ENCODE data around the gene LMLN.
"Not testable (repeated sequence)": the region's sequence is repeated elsewhere in the genome, so short reads cannot be mapped to it uniquely, and the experiment has no call there.

LMLN gene

DNA sequence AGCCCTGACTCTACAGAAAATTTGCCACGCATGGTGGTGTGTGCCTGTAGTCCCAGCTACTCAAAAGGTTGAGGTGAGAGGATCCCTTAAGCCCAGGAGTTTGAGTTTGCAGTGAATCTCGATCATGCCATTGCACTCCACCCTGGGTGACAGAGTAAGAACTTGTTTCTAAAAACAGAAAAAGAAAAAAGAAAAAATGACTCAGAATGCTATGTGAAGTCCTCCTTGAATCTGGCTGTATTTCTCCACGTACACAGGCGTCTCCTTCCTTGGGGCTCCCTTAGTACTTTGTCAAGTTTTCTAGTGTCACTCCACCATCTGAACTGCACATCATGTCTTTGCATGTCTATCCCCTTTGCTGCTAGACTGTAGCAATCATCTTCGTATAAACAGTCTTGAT is 104.4 kb downstream of the LMLN start:
- no peaks in the 10 kb centered on the region for H3K9me3 ChIP-seq (ENCODE audit: insufficient read depth, low read depth, low read length)
- no peak overlapping the region for H3K4me3 ChIP-seq (ENCODE audit: low read length)
- no peaks in the 10 kb centered on the region for H3K4me1 ChIP-seq (ENCODE audit: insufficient read depth, low read length)
- H3K36me3 ChIP-seq (ENCODE audit: insufficient read depth, low read depth, low read length), result no peaks in the 10 kb centered on the region
- H3K27ac ChIP-seq (ENCODE audit: low read length), result no peak overlapping the region
- no peaks in the 10 kb centered on the region for H3K27me3 ChIP-seq (ENCODE audit: insufficient read depth, low read length)
- no peak overlapping the region for H3K9ac ChIP-seq (ENCODE audit: low read depth, low read length)

GRCh38 chr3:198065897-198066296 is 105.9 kb downstream of the LMLN start:
- H3K27ac ChIP-seq (ENCODE audit: low read length), result no peak overlapping the region
- no peaks in the 10 kb centered on the region for H3K9me3 ChIP-seq (ENCODE audit: insufficient read depth, low read depth, low read length)
- no peak overlapping the region for H3K9ac ChIP-seq (ENCODE audit: low read depth, low read length)
- H3K36me3 ChIP-seq (ENCODE audit: insufficient read depth, low read depth, low read length), result no peaks in the 10 kb centered on the region
- no peaks in the 10 kb centered on the region for H3K27me3 ChIP-seq (ENCODE audit: insufficient read depth, low read length)
- H3K4me3 ChIP-seq (ENCODE audit: low read length), result no peak overlapping the region
- no peaks in the 10 kb centered on the region for H3K4me1 ChIP-seq (ENCODE audit: insufficient read depth, low read length)

DNA sequence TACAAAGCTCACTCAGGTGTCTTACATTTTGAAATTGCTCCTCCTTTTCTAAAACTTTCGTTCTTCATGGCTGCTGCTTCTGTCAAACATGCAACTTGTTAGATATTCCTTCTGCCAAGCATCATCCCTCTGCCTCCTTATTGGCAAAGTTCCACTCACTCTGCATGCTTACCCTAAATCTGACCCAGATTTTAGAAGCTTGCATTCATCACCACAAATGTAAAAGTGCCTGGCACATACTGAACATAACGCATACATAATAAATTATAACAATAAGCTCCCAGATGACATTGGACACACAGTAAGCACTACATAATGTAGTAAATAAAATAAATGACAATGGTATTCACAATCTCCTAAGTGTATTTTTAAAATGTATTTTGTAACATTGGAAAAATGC is 107.4 kb downstream of the LMLN start:
- Histone ChIP-seq H3K4me1 (ENCODE audit: insufficient read depth, low read length) (peaks cover 8% of the 10 kb centered on the region), H3K27me3 (ENCODE audit: insufficient read depth, low read length) (peaks cover under 1% of the 10 kb centered on the region; the same call in 1 of the 2 replicates), H3K27ac (ENCODE audit: low read length) (no peak overlapping the region), H3K9ac (ENCODE audit: low read depth, low read length) (no peak overlapping the region), H3K36me3 (ENCODE audit: insufficient read depth, low read depth, low read length) (no peaks in the 10 kb centered on the region), H3K9me3 (ENCODE audit: insufficient read depth, low read depth, low read length) (no peaks in the 10 kb centered on the region), H3K4me3 (ENCODE audit: low read length) (no peak overlapping the region)

DNA sequence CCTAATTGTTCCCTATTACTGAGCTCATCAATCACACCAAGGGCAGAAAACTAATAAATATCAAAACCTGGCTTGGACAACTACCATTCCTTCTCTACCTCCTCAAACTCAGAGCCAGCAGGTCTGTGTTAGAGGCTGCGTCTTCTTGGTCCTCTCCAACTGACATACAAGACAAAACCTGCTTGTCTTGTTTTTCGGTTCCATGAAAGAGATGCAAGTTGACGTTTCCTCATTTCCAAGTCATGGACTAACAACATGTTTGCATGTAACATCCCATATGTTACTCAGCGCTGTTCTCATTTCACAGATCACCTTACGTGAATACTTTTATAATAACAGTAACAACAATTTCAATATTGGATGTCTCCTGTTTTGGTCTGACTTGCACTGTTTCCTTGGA is 110.9 kb downstream of the LMLN start:
- no peak overlapping the region for H3K4me3 ChIP-seq (ENCODE audit: low read length)
- H3K4me1 ChIP-seq (ENCODE audit: insufficient read depth, low read length), result peaks cover 8% of the 10 kb centered on the region
- no peaks in the 10 kb centered on the region for H3K9me3 ChIP-seq (ENCODE audit: insufficient read depth, low read depth, low read length)
- no peak overlapping the region for H3K27ac ChIP-seq (ENCODE audit: low read length)
- H3K36me3 ChIP-seq (ENCODE audit: insufficient read depth, low read depth, low read length), result no peaks in the 10 kb centered on the region
- no peak overlapping the region for H3K9ac ChIP-seq (ENCODE audit: low read depth, low read length)
- H3K27me3 ChIP-seq (ENCODE audit: insufficient read depth, low read length), result peaks cover 35% of the 10 kb centered on the region

DNA sequence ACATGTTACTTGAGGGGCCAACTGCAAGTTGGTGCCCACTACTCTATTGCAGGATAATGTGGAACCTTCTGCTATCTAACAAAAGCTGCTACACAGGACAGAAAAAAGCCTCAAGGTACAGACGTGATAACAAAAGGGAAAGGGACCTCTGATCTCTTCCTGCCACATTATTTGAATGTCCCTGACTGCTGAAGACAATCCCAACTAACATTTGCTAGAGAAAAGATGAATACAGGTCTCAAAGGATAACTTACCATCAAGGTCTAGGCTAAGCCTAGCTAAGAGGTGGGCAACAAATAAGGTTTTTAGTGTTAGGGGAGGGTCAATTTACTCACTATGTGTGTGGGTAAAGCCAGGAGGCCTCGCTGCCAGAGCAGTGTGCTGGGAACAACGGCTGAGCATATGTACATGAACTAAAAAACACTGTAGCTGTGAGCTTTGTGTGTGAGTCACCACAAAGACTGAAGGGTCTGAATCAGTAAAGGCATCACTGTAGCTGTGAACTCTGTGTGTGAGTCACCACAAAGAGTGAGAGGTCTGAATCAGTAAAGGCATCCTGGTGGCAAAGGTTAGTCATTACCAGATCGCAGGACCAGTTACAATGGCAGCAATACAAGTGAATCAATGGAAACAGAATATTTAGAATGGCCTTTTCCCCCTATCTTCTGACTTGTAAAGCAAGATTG is 111.7 kb downstream of the LMLN start:
- H3K36me3 ChIP-seq (ENCODE audit: insufficient read depth, low read depth, low read length), result no peaks in the 10 kb centered on the region
- peaks cover 44% of the 10 kb centered on the region for H3K27me3 ChIP-seq (ENCODE audit: insufficient read depth, low read length)
- H3K27ac ChIP-seq (ENCODE audit: low read length), result no peak overlapping the region
- no peak overlapping the region for H3K4me3 ChIP-seq (ENCODE audit: low read length)
- peaks cover 8% of the 10 kb centered on the region for H3K4me1 ChIP-seq (ENCODE audit: insufficient read depth, low read length)
- no peaks in the 10 kb centered on the region for H3K9me3 ChIP-seq (ENCODE audit: insufficient read depth, low read depth, low read length)
- H3K9ac ChIP-seq (ENCODE audit: low read depth, low read length), result no peak overlapping the region

GRCh38 chr3:198076722-198077308 is 116.8 kb downstream of the LMLN start:
- no peak overlapping the region for H3K9ac ChIP-seq (ENCODE audit: low read depth, low read length)
- H3K9me3 ChIP-seq (ENCODE audit: insufficient read depth, low read depth, low read length), result no peaks in the 10 kb centered on the region
- H3K27ac ChIP-seq (ENCODE audit: low read length), result no peak overlapping the region
- H3K4me1 ChIP-seq (ENCODE audit: insufficient read depth, low read length), result no peaks in the 10 kb centered on the region; the same call in 1 of the 2 replicates
- no peak overlapping the region for H3K4me3 ChIP-seq (ENCODE audit: low read length)
- H3K27me3 ChIP-seq (ENCODE audit: insufficient read depth, low read length), result peaks cover 91% of the 10 kb centered on the region
- H3K36me3 ChIP-seq (ENCODE audit: insufficient read depth, low read depth, low read length), result no peaks in the 10 kb centered on the region

DNA sequence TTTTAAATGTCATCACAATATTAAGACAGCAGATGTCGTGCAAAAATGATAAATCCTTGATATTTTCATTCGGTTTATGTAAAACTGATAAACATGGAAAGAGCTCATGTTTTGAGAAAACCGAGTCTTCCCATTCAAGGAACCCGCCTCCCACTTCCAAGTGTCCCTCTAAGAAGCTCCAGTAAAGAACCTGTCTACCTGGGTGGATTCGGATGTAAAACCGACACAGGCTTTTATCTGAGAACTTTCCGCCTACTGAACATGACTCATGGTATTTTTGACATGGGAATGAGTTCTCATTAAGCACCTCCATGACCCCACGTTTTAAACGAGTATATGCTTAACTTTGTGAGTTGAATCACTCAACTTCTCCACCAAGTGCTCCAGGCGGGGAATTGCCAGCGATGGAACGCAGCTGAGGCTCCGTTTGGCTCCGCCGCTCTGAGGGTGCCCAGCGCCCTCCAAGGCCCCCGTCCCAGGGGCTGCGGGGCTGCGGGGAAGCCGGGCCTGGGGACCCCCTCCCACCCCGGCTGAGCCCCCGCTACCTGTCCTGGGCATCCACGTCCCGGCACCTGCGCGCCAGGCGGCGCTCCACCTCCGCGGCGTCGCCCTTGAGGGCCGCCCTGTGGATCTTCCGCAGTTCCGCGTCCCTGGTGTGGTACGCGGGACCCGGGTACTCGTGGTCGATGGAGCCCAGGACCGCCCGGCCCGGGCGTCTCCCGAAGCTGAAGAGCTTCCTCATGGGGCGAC is 119.9 kb downstream of the LMLN start:
- Histone ChIP-seq H3K27me3 (ENCODE audit: insufficient read depth, low read length) (peaks cover 90% of the 10 kb centered on the region), H3K9me3 (ENCODE audit: insufficient read depth, low read depth, low read length) (no peaks in the 10 kb centered on the region), H3K4me1 (ENCODE audit: insufficient read depth, low read length) (no peaks in the 10 kb centered on the region), H3K4me3 (ENCODE audit: low read length) (peak overlapping the region; percentile 62; the same call in 1 of the 2 replicates), H3K9ac (ENCODE audit: low read depth, low read length) (no peak overlapping the region), H3K36me3 (ENCODE audit: insufficient read depth, low read depth, low read length) (no peaks in the 10 kb centered on the region), H3K27ac (ENCODE audit: low read length) (no peak overlapping the region)

DNA sequence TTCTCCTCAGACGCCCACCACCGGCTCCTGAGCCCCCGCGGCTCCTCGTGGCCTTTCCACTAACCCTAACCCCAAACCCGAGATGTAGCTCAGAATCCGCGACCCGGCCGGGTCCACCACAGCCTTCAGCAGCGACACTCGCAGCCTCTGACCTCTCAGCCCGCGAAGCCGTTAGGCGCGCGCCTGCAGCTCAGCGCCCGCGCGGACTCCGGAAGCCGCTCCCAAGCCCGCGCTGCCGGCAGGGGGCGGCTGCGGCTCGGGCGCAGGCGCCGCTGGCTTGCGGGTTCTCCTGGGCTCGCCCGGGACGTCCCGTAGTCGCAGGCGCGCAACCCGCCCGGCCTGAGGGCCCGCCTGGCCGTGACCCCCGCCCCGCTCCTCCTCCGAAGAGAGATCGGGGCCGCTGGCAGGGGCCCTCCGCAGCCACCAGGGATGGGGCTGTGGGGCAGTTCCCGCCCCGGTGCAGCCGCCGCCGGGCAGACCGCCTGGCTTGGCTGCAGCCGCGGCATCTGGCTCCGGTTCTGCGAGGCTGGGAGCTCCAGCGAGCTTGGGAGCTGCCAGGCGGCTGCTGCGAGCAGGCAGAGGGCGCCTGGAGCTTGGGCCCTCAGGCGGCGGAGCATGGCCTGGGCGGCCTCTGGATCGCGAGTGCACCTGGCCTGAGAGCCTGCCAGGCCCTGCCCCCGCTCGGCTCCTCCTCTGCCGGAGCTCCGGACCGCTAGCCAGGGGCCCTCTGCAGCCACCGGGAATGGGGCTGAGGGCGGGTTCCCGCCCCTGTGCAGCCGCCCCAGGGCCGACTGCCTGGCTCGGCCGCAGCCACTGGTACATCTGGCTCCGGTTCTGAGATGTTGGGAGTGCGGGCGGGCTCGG is 120.7 kb downstream of the LMLN start:
- Histone ChIP-seq H3K27me3 (ENCODE audit: insufficient read depth, low read length) (peaks cover 90% of the 10 kb centered on the region), H3K4me3 (ENCODE audit: low read length) (peak overlapping the region; percentile 62; the same call in 1 of the 2 replicates), H3K9me3 (ENCODE audit: insufficient read depth, low read depth, low read length) (no peaks in the 10 kb centered on the region), H3K27ac (ENCODE audit: low read length) (no peak overlapping the region), H3K9ac (ENCODE audit: low read depth, low read length) (no peak overlapping the region), H3K4me1 (ENCODE audit: insufficient read depth, low read length) (no peaks in the 10 kb centered on the region), H3K36me3 (ENCODE audit: insufficient read depth, low read depth, low read length) (no peaks in the 10 kb centered on the region)

GRCh38 chr3:198081421-198081844 is 121.4 kb downstream of the LMLN start:
- Histone ChIP-seq H3K9ac (ENCODE audit: low read depth, low read length) (no peak overlapping the region), H3K9me3 (ENCODE audit: insufficient read depth, low read depth, low read length) (no peaks in the 10 kb centered on the region), H3K36me3 (ENCODE audit: insufficient read depth, low read depth, low read length) (no peaks in the 10 kb centered on the region), H3K4me3 (ENCODE audit: low read length) (peak overlapping the region; percentile 51; the same call in 1 of the 2 replicates), H3K4me1 (ENCODE audit: insufficient read depth, low read length) (no peaks in the 10 kb centered on the region), H3K27me3 (ENCODE audit: insufficient read depth, low read length) (peaks cover 90% of the 10 kb centered on the region), H3K27ac (ENCODE audit: low read length) (no peak overlapping the region)

DNA sequence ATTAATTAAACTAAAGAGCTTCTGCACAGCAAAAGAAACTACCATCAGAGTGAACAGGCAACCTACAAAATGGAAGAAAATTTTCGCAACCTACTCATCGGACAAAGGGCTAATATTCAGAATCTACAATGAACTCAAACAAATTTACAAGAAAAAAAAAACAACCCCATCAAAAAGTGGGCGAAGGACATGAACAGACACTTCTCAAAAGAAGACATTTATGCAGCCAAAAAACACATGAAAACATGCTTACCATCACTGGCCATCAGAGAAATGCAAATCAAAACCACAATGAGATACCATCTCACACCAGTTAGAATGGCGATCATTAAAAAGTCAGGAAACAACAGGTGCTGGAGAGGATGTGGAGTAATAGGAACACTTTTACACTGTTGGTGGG is 122.2 kb downstream of the LMLN start:
- not testable (repeated sequence) for H3K9ac ChIP-seq (ENCODE audit: low read depth, low read length); H3K4me3 ChIP-seq (ENCODE audit: low read length); H3K27ac ChIP-seq (ENCODE audit: low read length); H3K9me3 ChIP-seq (ENCODE audit: insufficient read depth, low read depth, low read length); H3K4me1 ChIP-seq (ENCODE audit: insufficient read depth, low read length); H3K36me3 ChIP-seq (ENCODE audit: insufficient read depth, low read depth, low read length)
- peaks cover 90% of the 10 kb centered on the region for H3K27me3 ChIP-seq (ENCODE audit: insufficient read depth, low read length)

DNA sequence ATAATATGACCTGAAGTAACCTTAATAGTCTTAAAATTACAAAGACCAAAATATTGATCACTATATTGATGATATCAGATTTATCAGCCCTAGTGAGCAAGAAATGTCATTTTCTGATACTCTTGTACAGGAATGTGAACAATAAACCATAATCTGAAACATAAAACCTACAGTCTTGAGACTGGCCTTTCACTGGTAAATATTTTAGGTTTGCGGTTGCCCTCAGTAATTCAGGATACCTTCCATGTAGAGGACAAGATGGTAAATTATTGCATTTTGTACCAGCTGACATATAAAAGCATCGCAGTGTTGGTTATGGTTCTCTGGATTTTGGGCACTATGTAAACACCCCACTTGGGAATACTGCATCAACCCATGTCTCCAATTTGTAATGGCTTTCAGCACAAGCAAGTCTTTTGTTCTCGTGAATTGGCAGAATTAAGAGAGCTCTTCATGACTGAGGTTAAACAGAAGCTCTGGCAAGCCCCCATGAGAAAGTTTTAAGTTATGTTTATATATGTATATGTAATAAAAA is 128.5 kb downstream of the LMLN start:
- no peak overlapping the region for H3K27ac ChIP-seq (ENCODE audit: low read length)
- peaks cover 70% of the 10 kb centered on the region for H3K27me3 ChIP-seq (ENCODE audit: insufficient read depth, low read length)
- H3K4me3 ChIP-seq (ENCODE audit: low read length), result no peak overlapping the region

More for the DNA sequence above, 128.5 kb downstream of the LMLN start:
- Histone ChIP-seq H3K9me3 (ENCODE audit: insufficient read depth, low read depth, low read length) (no peaks in the 10 kb centered on the region), H3K4me1 (ENCODE audit: insufficient read depth, low read length) (no peaks in the 10 kb centered on the region; the same call in 1 of the 2 replicates), H3K36me3 (ENCODE audit: insufficient read depth, low read depth, low read length) (no peaks in the 10 kb centered on the region), H3K9ac (ENCODE audit: low read depth, low read length) (no peak overlapping the region)

Data from iPS-20b (cell line).